ENCODE results near the gene EPHA10.
"Not testable (repeated sequence)": the region's sequence is repeated elsewhere in the genome, so short reads cannot be mapped to it uniquely, and the experiment has no call there.

Gene EPHA10

GRCh38 chr1:37755290-37755689 lies 9.6 kb downstream of the EPHA10 start:
- H3K4me1 Mint-ChIP-seq (ENCODE audit: low read depth): peaks cover 20% of the 10 kb centered on the region
- H3K4me3 Mint-ChIP-seq: no peak overlapping the region
- peaks cover 39% of the 10 kb centered on the region for H3K27me3 Mint-ChIP-seq
- no peaks in the 10 kb centered on the region for H3K9me3 Mint-ChIP-seq
- H3K27ac Mint-ChIP-seq: no peak overlapping the region
- H3K36me3 Mint-ChIP-seq (ENCODE audit: low read depth): no peaks in the 10 kb centered on the region

GRCh38 chr1:37753473-37754321 lies 11.2 kb downstream of the EPHA10 start:
- Mint-ChIP-seq H3K9me3 (no peaks in the 10 kb centered on the region), H3K36me3 (ENCODE audit: low read depth) (no peaks in the 10 kb centered on the region), H3K4me3 (no peak overlapping the region), H3K4me1 (ENCODE audit: low read depth) (peaks cover 20% of the 10 kb centered on the region), H3K27me3 (peaks cover 46% of the 10 kb centered on the region), H3K27ac (no peak overlapping the region)

- H3K36me3 Mint-ChIP-seq (ENCODE audit: low read depth): no peaks in the 10 kb centered on the region
- no peak overlapping the region for H3K27ac Mint-ChIP-seq
- peaks cover 20% of the 10 kb centered on the region for H3K4me1 Mint-ChIP-seq (ENCODE audit: low read depth)
- H3K27me3 Mint-ChIP-seq: peaks cover 51% of the 10 kb centered on the region
- H3K9me3 Mint-ChIP-seq: no peaks in the 10 kb centered on the region
- H3K4me3 Mint-ChIP-seq: no peak overlapping the region
Measured at GRCh38 chr1:37752583-37753471, 12.1 kb downstream of the EPHA10 start.

- Mint-ChIP-seq H3K27ac (no peak overlapping the region), H3K27me3 (peaks cover 57% of the 10 kb centered on the region), H3K4me3 (no peak overlapping the region), H3K4me1 (ENCODE audit: low read depth) (peaks cover 20% of the 10 kb centered on the region), H3K36me3 (ENCODE audit: low read depth) (no peaks in the 10 kb centered on the region), H3K9me3 (no peaks in the 10 kb centered on the region)
Measured at GRCh38 chr1:37752213-37752582, 12.7 kb downstream of the EPHA10 start.

- peaks cover 4% of the 10 kb centered on the region for H3K4me1 Mint-ChIP-seq (ENCODE audit: low read depth)
- no peak overlapping the region for H3K27ac Mint-ChIP-seq
- H3K36me3 Mint-ChIP-seq (ENCODE audit: low read depth): no peaks in the 10 kb centered on the region
- H3K27me3 Mint-ChIP-seq: peaks cover 55% of the 10 kb centered on the region
- peaks cover 4% of the 10 kb centered on the region for H3K9me3 Mint-ChIP-seq
- no peak overlapping the region for H3K4me3 Mint-ChIP-seq
Measured at GRCh38 chr1:37748565-37748964, 16.4 kb downstream of the EPHA10 start.

GRCh38 chr1:37746806-37747205 lies 18.1 kb downstream of the EPHA10 start:
- Mint-ChIP-seq H3K9me3 (peaks cover 4% of the 10 kb centered on the region), H3K27ac (no peak overlapping the region), H3K4me3 (no peak overlapping the region), H3K36me3 (ENCODE audit: low read depth) (no peaks in the 10 kb centered on the region), H3K4me1 (ENCODE audit: low read depth) (no peaks in the 10 kb centered on the region), H3K27me3 (peaks cover 53% of the 10 kb centered on the region)

GRCh38 chr1:37741662-37742061 lies 23.3 kb downstream of the EPHA10 start:
- Mint-ChIP-seq H3K9me3 (peaks cover 2% of the 10 kb centered on the region), H3K36me3 (ENCODE audit: low read depth) (no peaks in the 10 kb centered on the region), H3K4me1 (ENCODE audit: low read depth) (no peaks in the 10 kb centered on the region), H3K27ac (no peak overlapping the region), H3K4me3 (no peak overlapping the region), H3K27me3 (peaks cover 43% of the 10 kb centered on the region)

GRCh38 chr1:37741130-37741529 lies 23.8 kb downstream of the EPHA10 start:
- H3K27me3 Mint-ChIP-seq: peaks cover 43% of the 10 kb centered on the region
- H3K27ac Mint-ChIP-seq: no peak overlapping the region
- H3K4me3 Mint-ChIP-seq: no peak overlapping the region
- no peaks in the 10 kb centered on the region for H3K9me3 Mint-ChIP-seq
- H3K36me3 Mint-ChIP-seq (ENCODE audit: low read depth): no peaks in the 10 kb centered on the region
- H3K4me1 Mint-ChIP-seq (ENCODE audit: low read depth): no peaks in the 10 kb centered on the region

GRCh38 chr1:37739222-37739621 lies 25.7 kb downstream of the EPHA10 start:
- Mint-ChIP-seq H3K9me3 (no peaks in the 10 kb centered on the region), H3K36me3 (ENCODE audit: low read depth) (no peaks in the 10 kb centered on the region), H3K27me3 (peaks cover 50% of the 10 kb centered on the region), H3K27ac (no peak overlapping the region), H3K4me1 (ENCODE audit: low read depth) (no peaks in the 10 kb centered on the region), H3K4me3 (no peak overlapping the region)

- not testable (repeated sequence) for H3K27ac Mint-ChIP-seq; H3K4me3 Mint-ChIP-seq; H3K36me3 Mint-ChIP-seq (ENCODE audit: low read depth); H3K4me1 Mint-ChIP-seq (ENCODE audit: low read depth); H3K9me3 Mint-ChIP-seq
- H3K27me3 Mint-ChIP-seq: peaks cover 51% of the 10 kb centered on the region
Measured at GRCh38 chr1:37738619-37739018, 26.3 kb downstream of the EPHA10 start.

- H3K27ac Mint-ChIP-seq; H3K4me1 Mint-ChIP-seq (ENCODE audit: low read depth); H3K36me3 Mint-ChIP-seq (ENCODE audit: low read depth); H3K4me3 Mint-ChIP-seq; H3K9me3 Mint-ChIP-seq: not testable (repeated sequence)
- H3K27me3 Mint-ChIP-seq: peaks cover 54% of the 10 kb centered on the region
Measured at GRCh38 chr1:37737975-37738374, 26.9 kb downstream of the EPHA10 start.

GRCh38 chr1:37734629-37735591 lies 30.0 kb downstream of the EPHA10 start:
- H3K4me1 Mint-ChIP-seq (ENCODE audit: low read depth): no peaks in the 10 kb centered on the region
- H3K36me3 Mint-ChIP-seq (ENCODE audit: low read depth): no peaks in the 10 kb centered on the region
- H3K27me3 Mint-ChIP-seq: peaks cover 41% of the 10 kb centered on the region
- H3K27ac Mint-ChIP-seq: no peak overlapping the region
- no peaks in the 10 kb centered on the region for H3K9me3 Mint-ChIP-seq
- H3K4me3 Mint-ChIP-seq: no peak overlapping the region

GRCh38 chr1:37732111-37732780 lies 32.7 kb downstream of the EPHA10 start:
- no peak overlapping the region for H3K4me3 Mint-ChIP-seq
- H3K27ac Mint-ChIP-seq: no peak overlapping the region
- H3K4me1 Mint-ChIP-seq (ENCODE audit: low read depth): no peaks in the 10 kb centered on the region
- H3K27me3 Mint-ChIP-seq: peaks cover 37% of the 10 kb centered on the region
- no peaks in the 10 kb centered on the region for H3K36me3 Mint-ChIP-seq (ENCODE audit: low read depth)
- H3K9me3 Mint-ChIP-seq: no peaks in the 10 kb centered on the region

Measured in stimulated activated naive CD8-positive, alpha-beta T cell treated with anti-CD3 and anti-CD28 coated beads, Interleukin-15, Interleukin-2, amounts not matched to agents 100 ng/mL and 50 ng/mL, for 24 hours (primary cell).